SK-N-SH (cell line): ENCODE results near the gene KDM4F. TPM values are rescaled to one million over a fixed set of nuclear protein-coding genes. Genes with fewer than 3 reads are reported as not detected.

Experiments used
- CTCF ChIA-PET: fragments of 300-600, 350-600 bp; formaldehyde crosslinking; extraction: SDS; loops from one replicate; lab custom pipeline; 2021; lab: Yijun Ruan, JAX
- POLR2A ChIA-PET: fragments of 350-600 bp; sonication (Branson Sonifier 250); formaldehyde crosslinking; extraction: SDS; loops from one replicate; lab custom pipeline; 2020; ENCODE audit warnings: antibody characterized with exemption, inconsistent platforms; lab: Yijun Ruan, JAX
- DNase-seq: peaks from one replicate; pipeline ENCODE4 v3.0.0; 2012
- H2AFZ ChIP-seq: fragments of 200-600 bp; sonication (generic); 2 replicates; pipeline ENCODE4 v1.8.1; 2016; ENCODE audit warnings: antibody characterized with exemption, mild to moderate bottlenecking, low read depth
- H3F3A ChIP-seq: fragments of 200-600 bp; sonication (generic); replicated peaks from 2 replicates; pipeline ENCODE3; 2016; ENCODE audit warnings: antibody characterized with exemption, mild to moderate bottlenecking; ENCODE audit not compliant: insufficient read depth
- H3K27ac ChIP-seq, 2 experiments: fragments of 200-500 bp in 1 of 2; fragments of 200-600 bp in 1 of 2; sonication (Bioruptor generic) in 1 of 2; sonication (generic), shearing (Covaris generic) in 1 of 2; 2 replicates each; pipeline versions ENCODE4 v1.5.1 to v1.6.1; 2014 to 2016; ENCODE audit warnings: low read depth in 2 of 2, inconsistent platforms in 1 of 2, low read length in 1 of 2, mild to moderate bottlenecking in 1 of 2, mixed read lengths in 1 of 2
- H3K27me3 ChIP-seq: fragments of 200-600 bp; sonication (generic), shearing (Covaris generic); 2 replicates; pipeline ENCODE4 v1.6.1; 2016; ENCODE audit warnings: mixed run types; ENCODE audit not compliant: insufficient read depth
- H3K36me3 ChIP-seq, 2 experiments: fragments of 200-500 bp in 1 of 2; fragments of 200-600 bp in 1 of 2; sonication (Bioruptor generic) in 1 of 2; sonication (generic) in 1 of 2; replicated peaks in 1 of 2; 2 replicates each; pipeline versions ENCODE3 to v1.5.1; 2014 to 2016; ENCODE audit warnings: low read length in 1 of 2, mild to moderate bottlenecking in 1 of 2; ENCODE audit not compliant: insufficient read depth in 2 of 2, control insufficient read depth in 1 of 2
- H3K4me1 ChIP-seq, 2 experiments: fragments of 200-500 bp in 1 of 2; fragments of 200-600 bp in 1 of 2; sonication (Bioruptor generic) in 1 of 2; sonication (generic), shearing (Covaris generic) in 1 of 2; 2 replicates each; pipeline versions ENCODE4 v1.5.1 to v1.6.1; 2014 to 2016; ENCODE audit warnings: low read depth in 1 of 2, low read length in 1 of 2, mixed run types in 1 of 2; ENCODE audit not compliant: insufficient read depth in 2 of 2, control insufficient read depth in 1 of 2
- H3K4me2 ChIP-seq: fragments of 200-600 bp; sonication (generic), shearing (Covaris generic); 2 replicates; pipeline ENCODE4 v1.6.1; 2017; ENCODE audit warnings: mixed run types
- H3K4me3 ChIP-seq, 2 experiments: fragments of 200-500 bp in 1 of 2; fragments of 200-600 bp in 1 of 2; sonication (Bioruptor generic) in 1 of 2; sonication (generic), shearing (Covaris generic) in 1 of 2; 2 replicates each; pipeline versions ENCODE4 v1.5.1 to v1.8.1; 2014 to 2016; ENCODE audit warnings: low read depth in 2 of 2, inconsistent platforms in 1 of 2, low read length in 1 of 2, mild to moderate bottlenecking in 1 of 2, mixed read lengths in 1 of 2, moderate library complexity in 1 of 2
- H3K79me2 ChIP-seq: fragments of 200-600 bp; sonication (generic); 2 replicates; pipeline ENCODE4 v1.8.1; 2017; ENCODE audit warnings: mild to moderate bottlenecking; ENCODE audit not compliant: insufficient read depth
- H3K9ac ChIP-seq: fragments of 200-600 bp; sonication (generic); 2 replicates; pipeline ENCODE4 v1.6.1; 2017; ENCODE audit warnings: mixed run types
- H3K9me2 ChIP-seq: fragments of 200-600 bp; sonication (generic); 2 replicates; pipeline ENCODE4 v1.6.1; 2017; ENCODE audit warnings: mixed run types
- H3K9me3 ChIP-seq: fragments of 200-600 bp; sonication (generic); 2 replicates; pipeline ENCODE4 v1.6.1; 2017; ENCODE audit warnings: mixed run types, mild to moderate bottlenecking, moderate library complexity
- H4K20me1 ChIP-seq: fragments of 200-600 bp; sonication (generic); 2 replicates; pipeline ENCODE4 v1.6.1; 2017; ENCODE audit warnings: mild to moderate bottlenecking, mixed run types; ENCODE audit not compliant: insufficient read depth
- EP300 ChIP-seq, 2 experiments: IDR thresholded peaks; 2 replicates each; pipeline versions ENCODE4 v1.4.0 to v1.6.1; 2012; ENCODE audit warnings: borderline replicate concordance in 1 of 2, low read depth in 1 of 2, low read length in 1 of 2
- GATA2 ChIP-seq: sonication (generic); formaldehyde crosslinking; IDR thresholded peaks from 2 replicates; pipeline ENCODE4 v1.5.0; 2020; ENCODE audit warnings: mild to moderate bottlenecking, missing genetic modification reagents
- JUND ChIP-seq: IDR thresholded peaks from 2 replicates; pipeline ENCODE4 v1.4.0; 2012
- MAX ChIP-seq: IDR thresholded peaks from 2 replicates; pipeline ENCODE4 v1.4.0; 2012; ENCODE audit warnings: low read depth
- MEF2A ChIP-seq: IDR thresholded peaks from 2 replicates; pipeline ENCODE4 v1.4.0; 2012; ENCODE audit warnings: low read depth, borderline replicate concordance
- REST ChIP-seq: IDR thresholded peaks from 2 replicates; pipeline ENCODE4 v1.6.1; 2012; ENCODE audit warnings: mild to moderate bottlenecking, low read depth, low read length, moderate library complexity
- RFX5 ChIP-seq: IDR thresholded peaks from 2 replicates; pipeline ENCODE4 v1.6.1; 2012; ENCODE audit warnings: mild to moderate bottlenecking, improper control_type of control experiment, low read length
- SIN3A ChIP-seq: IDR thresholded peaks from 2 replicates; pipeline ENCODE4 v1.6.1; 2012; ENCODE audit warnings: low read depth, mild to moderate bottlenecking, low read length, moderate library complexity, borderline replicate concordance
- USF1 ChIP-seq: IDR thresholded peaks from 2 replicates; pipeline ENCODE4 v1.4.0; 2012; ENCODE audit warnings: low read depth, borderline replicate concordance
- USF2 ChIP-seq: fragments of 150-350 bp; IDR thresholded peaks from 2 replicates; pipeline ENCODE4 v1.6.1; 2017; ENCODE audit warnings: antibody characterized with exemption, low read length, low read depth, borderline replicate concordance
- WGBS: methylation state at CpG from one replicate; pipeline ENCODE4 v1.1.6; 2017; ENCODE audit warnings: low lambda C conversion rate; 5-methylcytosine and 5-hydroxymethylcytosine counted together
- polyA plus RNA-seq, 3 experiments: library from polyadenylated mRNA; depleted of rRNA; stranded (reverse); fragments of >200 nt; gene quantifications; 2 replicates each; pipeline ENCODE4 v1.2.3, GENCODE V29; 2012

The KDM4F gene
- polyA plus RNA-seq, 1 of the 3 experiments (the other 2 are of a cell fraction): not detected

GRCh38 chr11:95057959-95058358 is 8.7 kb downstream of the KDM4F start (continued):
- TF ChIP-seq REST (no peak), GATA2 (no peak)
- TF ChIP-seq, all 33 proteins: peak for 0

- Histone ChIP-seq H3K4me3 (no peak overlapping the region), H3K9ac (no peak overlapping the region), H3F3A (no peaks in the 10 kb centered on the region), H2AFZ (no peak overlapping the region), H3K36me3 (no peaks in the 10 kb centered on the region), H3K79me2 (no peaks in the 10 kb centered on the region), H3K9me2 (no peaks in the 10 kb centered on the region), H4K20me1 (no peaks in the 10 kb centered on the region), H3K9me3 (no peaks in the 10 kb centered on the region), H3K27me3 (no peaks in the 10 kb centered on the region; the same call in 1 of the 2 replicates), H3K4me1 (no peaks in the 10 kb centered on the region), H3K4me2 (no peak overlapping the region), H3K27ac (no peak overlapping the region)
- CTCF ChIA-PET: interaction anchor here (0.9 kb wide), 1 partner anchor 8 kb away, joined by 3 read pairs; the partner anchor contains the start of gene SRSF8
- no peak for DNase-seq
- POLR2A ChIA-PET: no interaction called here
- 53% methylated on average over 1 of the region's 1 CpG for WGBS
- TF ChIP-seq EP300 (IDR thresholded peaks at IDR 0.05; ENCODE audit: borderline replicate concordance in 1 of 2, low read depth in 1 of 2, low read length in 1 of 2): no peak
- TF ChIP-seq RFX5: no peak
- TF ChIP-seq USF2: no peak
- no peak for TF ChIP-seq USF1
- no peak for TF ChIP-seq MAX
- no peak for TF ChIP-seq MEF2A
- TF ChIP-seq SIN3A: no peak
- no peak for TF ChIP-seq JUND
- TF ChIP-seq, all 33 proteins: peak for 0
These were observed 9.4 kb downstream of the KDM4F start for GRCh38 chr11:95058621-95059020.
